Measurements from ENCODE around the gene NLRP2B. TPM values are rescaled to one million over a fixed set of nuclear protein-coding genes. Genes with fewer than 3 reads are reported as not detected.
"Not testable (repeated sequence)": the region's sequence is repeated elsewhere in the genome, so short reads cannot be mapped to it uniquely, and the experiment has no call there.

NLRP2B gene
- total RNA-seq, 1 experiment from 2014 or later, result not detected

- H3F3A ChIP-seq (ENCODE audit: low read length, unreplicated experiment), result no peaks in the 10 kb centered on the region
- ChIA-PET CTCF (no interaction called here), POLR2A (ENCODE audit: unreplicated experiment) (no interaction called here)
- no peak for DNase-seq
- H4K20me1 ChIP-seq (ENCODE audit: low read length), result no peaks in the 10 kb centered on the region
- no peaks in the 10 kb centered on the region for H3K9me3 ChIP-seq (ENCODE audit: low read length)
- TF ChIP-seq EZH2phosphoT487 (IDR thresholded peaks at IDR 0.05; ENCODE audit: borderline replicate concordance, low read length) (no peak), CTCF (conservative IDR thresholded peaks at IDR 0.05; ENCODE audit: low read depth, low read length) (no peak), EZH2 (IDR thresholded peaks at IDR 0.05; ENCODE audit: low read length, unreplicated experiment) (no peak)
- no peaks in the 10 kb centered on the region for H3K4me1 ChIP-seq (ENCODE audit: insufficient read depth, low read length)
- H3K9ac ChIP-seq (ENCODE audit: low read length), result no peak overlapping the region
- no peaks in the 10 kb centered on the region for H3K36me3 ChIP-seq (ENCODE audit: low read depth, low read length)
- H3K4me2 ChIP-seq (ENCODE audit: low read length), result no peak overlapping the region
- ATAC-seq, result no peak
- H3K27ac ChIP-seq (ENCODE audit: low read length), result no peak overlapping the region
- H3K27me3 ChIP-seq (ENCODE audit: low read length), result no peaks in the 10 kb centered on the region
- H3K4me3 ChIP-seq (ENCODE audit: low read length), result no peak overlapping the region
- no peak overlapping the region for H2AFZ ChIP-seq (ENCODE audit: low read length)
- no TSS peak for BruUV-seq (replicated peaks)
- no peaks in the 10 kb centered on the region for H3K79me2 ChIP-seq (ENCODE audit: low read length)
- intact Hi-C loops (cut with micrococcal nuclease), result loop anchor here (10.0 kb wide), 1 partner anchor 46 kb away; the partner anchor contains the start of gene ZXDB
- no peaks in the 10 kb centered on the region for H3K9me2 ChIP-seq (replicated peaks; ENCODE audit: low read length)
These were observed 39.4 kb downstream of the NLRP2B start for GRCh38 chrX:57640674-57641016.

- intact Hi-C loops (cut with micrococcal nuclease); H2AFZ ChIP-seq (ENCODE audit: low read length); H3K36me3 ChIP-seq (ENCODE audit: low read depth, low read length); H4K20me1 ChIP-seq (ENCODE audit: low read length); H3K9ac ChIP-seq (ENCODE audit: low read length); ATAC-seq; H3K27me3 ChIP-seq (ENCODE audit: low read length); H3K27ac ChIP-seq (ENCODE audit: low read length); DNase-seq; POLR2A ChIA-PET (ENCODE audit: unreplicated experiment); H3K4me1 ChIP-seq (ENCODE audit: insufficient read depth, low read length); CTCF ChIA-PET; H3K9me3 ChIP-seq (ENCODE audit: low read length); H3K9me2 ChIP-seq (replicated peaks; ENCODE audit: low read length); H3K79me2 ChIP-seq (ENCODE audit: low read length); H3K4me3 ChIP-seq (ENCODE audit: low read length); H3F3A ChIP-seq (ENCODE audit: low read length, unreplicated experiment); H3K4me2 ChIP-seq (ENCODE audit: low read length); BruUV-seq (replicated peaks): not testable (repeated sequence)
These were observed 50.6 kb downstream of the NLRP2B start for GRCh38 chrX:57629438-57629837.

Other genes with a start within 250 kb of the NLRP2B start
- 10.1 and 11.1 TPM in 2 replicates for gene ZXDB, start 88.2 kb downstream of the NLRP2B start, total RNA-seq (2014; rRNA removed)
- gene ZXDA, start 230.2 kb upstream of the NLRP2B start, total RNA-seq (2014; rRNA removed), result 2.9 and 3.2 TPM in 2 replicates

All from PC-3 (cell line).